HG03354 (cell line): ENCODE measurements around the gene DCLRE1B.
"Not testable (repeated sequence)": the region's sequence is repeated elsewhere in the genome, so short reads cannot be mapped to it uniquely, and the experiment has no call there.

Source experiments
- ATAC-seq: cut with Tn5 transposase; IDR thresholded peaks from one replicate; pipeline ENCODE4 v1.9.1; 2021; ENCODE audit warnings: mild to moderate bottlenecking; ENCODE audit not compliant: unreplicated experiment, poor library complexity, severe bottlenecking

DCLRE1B gene

GRCh38 chr1:113943028-113943811 lies 38.1 kb downstream of the DCLRE1B start:
- ATAC-seq: no peak

GRCh38 chr1:113945329-113945728 lies 40.2 kb downstream of the DCLRE1B start:
- ATAC-seq: no peak

GRCh38 chr1:113946112-113946511 lies 41.0 kb downstream of the DCLRE1B start:
- ATAC-seq: no peak

GRCh38 chr1:113946678-113947387 lies 41.7 kb downstream of the DCLRE1B start:
- ATAC-seq: no peak

DNA sequence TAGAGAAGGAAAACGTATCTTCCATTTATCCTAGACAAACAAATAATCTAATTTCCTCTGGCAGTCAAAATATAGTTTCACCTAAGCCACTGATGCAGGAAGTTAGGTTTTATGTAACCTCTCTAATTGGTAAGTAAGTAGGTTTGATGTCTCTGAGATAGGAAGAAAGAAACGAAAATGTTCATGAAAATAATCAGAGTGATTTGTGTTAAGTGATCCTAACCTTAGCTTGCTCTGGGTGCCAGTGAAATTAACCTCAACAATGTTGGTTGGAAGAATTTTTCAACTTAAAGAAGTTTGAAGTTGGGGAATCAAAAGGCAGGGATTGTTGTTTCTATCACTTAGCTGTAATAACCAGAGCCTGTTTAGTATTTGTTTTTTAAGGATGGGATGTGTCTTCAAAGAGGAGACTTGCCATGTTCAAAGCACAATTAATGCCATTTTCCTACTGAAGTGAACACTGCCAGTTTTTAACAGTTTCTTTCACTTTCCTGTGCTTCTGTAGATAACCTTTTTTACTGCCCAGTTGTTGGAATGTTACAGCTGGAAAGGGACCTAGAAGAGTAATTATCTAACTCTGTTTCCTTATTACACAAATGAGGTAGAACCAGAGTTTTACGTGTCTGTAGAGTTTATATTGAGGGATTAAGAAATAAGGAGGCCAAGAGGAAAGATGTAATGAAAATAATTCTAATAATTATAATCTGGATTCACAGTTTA lies 42.4 kb downstream of the DCLRE1B start:
- ATAC-seq: no peak

DNA sequence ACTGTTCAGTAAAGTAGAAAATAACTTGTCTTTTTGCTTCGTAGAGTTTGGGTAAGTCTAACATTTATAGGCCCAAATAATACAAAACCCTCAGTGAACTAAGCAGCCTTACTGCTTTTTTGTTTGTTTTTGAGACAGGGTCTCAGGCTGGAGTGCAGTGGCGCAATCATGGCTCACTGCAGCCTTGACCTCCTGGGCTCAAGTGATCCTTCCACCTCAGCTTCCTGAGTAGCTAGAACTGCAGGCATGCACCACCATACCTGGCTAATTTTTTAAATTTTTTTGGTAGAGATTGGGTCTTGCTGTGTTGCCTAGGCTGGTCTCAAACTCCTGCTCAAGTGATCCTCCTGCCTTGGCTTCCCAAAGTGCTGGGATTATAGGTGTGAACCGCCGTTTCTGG lies 43.0 kb downstream of the DCLRE1B start:
- not testable (repeated sequence) for ATAC-seq

DNA sequence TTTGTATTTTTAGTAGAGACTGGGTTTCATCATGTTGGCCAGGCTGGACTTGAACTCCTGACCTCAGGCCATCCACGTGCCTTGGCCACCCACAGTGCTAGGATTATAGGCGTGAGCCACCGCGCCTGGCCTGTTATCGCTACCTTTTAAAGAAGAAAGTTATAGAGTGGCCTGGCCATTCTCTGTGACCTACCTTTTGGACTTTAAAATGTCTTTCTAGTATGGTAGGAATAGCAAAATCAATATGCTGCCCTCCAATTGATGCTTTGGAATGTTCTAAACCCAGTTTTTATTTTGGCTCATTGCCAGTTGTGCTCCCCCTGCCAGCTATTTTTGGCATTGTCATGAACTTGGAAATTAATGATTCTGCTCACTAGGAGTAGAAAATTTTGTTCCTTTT lies 43.9 kb downstream of the DCLRE1B start:
- no peak for ATAC-seq

GRCh38 chr1:113950908-113951307 lies 45.8 kb downstream of the DCLRE1B start:
- ATAC-seq: no peak

DNA sequence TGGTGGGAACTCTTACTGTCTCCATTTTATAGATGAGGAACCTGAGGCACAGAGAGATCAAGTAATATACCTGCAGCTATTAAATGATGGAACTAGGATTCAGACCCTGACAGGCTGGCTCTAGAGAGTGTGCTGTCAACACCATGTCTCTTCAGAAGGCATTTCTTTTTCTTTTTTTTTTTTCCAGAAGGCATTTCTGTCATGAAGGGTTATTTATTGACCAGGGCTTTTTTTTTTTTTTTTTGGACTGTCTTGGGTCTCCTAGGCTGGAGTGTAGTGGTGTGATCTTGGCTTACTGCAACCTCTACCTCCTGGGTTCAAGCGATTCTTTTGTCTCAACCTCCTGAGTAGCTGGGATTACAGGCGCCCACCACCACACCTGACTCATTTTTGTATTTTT lies 46.6 kb downstream of the DCLRE1B start:
- ATAC-seq: no peak

DNA sequence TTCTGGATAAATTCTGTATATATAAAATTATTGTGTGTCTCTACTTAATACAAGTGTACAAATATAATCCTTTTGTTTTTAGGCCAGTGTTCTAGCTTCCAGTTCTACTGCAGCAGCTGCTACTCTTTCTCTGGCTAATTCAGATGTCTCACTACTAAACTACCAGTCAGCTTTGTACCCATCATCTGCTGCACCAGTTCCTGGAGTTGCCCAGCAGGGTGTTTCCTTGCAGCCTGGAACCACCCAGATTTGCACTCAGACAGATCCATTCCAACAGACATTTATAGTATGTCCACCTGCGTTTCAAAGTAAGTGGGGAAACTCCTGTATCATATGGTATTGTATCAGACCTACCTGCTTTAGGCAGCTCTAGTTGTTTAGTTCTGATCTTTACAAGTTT lies 52.9 kb downstream of the DCLRE1B start:
- ATAC-seq: no peak

GRCh38 chr1:113958691-113959090 lies 53.6 kb downstream of the DCLRE1B start:
- ATAC-seq: no peak

DNA sequence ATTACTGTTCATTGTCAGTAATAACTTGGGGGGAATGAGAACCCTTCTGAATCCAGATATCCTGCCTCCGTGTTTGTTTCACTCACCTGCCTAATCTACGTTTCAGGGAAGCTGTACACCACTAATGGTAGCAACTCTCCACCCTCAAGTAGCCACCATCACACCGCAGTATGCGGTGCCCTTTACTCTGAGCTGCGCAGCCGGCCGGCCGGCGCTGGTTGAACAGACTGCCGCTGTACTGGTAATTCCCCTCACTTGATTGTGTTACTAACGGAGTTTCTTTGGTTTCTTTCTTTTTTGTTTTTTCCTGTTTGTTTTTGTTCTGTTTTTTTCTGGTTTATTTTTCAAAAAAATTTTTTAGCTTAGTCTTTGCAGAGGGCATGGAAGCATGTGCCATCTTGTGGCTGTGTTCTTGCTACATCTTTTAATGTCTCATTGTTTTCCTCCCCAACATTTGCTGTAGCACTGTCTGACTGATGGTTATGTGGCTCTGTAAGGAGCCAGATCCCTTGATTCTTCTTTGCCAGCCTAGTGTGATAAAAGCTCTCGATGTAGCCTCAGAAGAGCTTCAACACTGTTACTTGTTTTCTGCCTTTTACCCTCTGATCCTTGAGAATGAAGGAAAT lies 58.3 kb downstream of the DCLRE1B start:
- no peak for ATAC-seq
